Inferior parietal cortex (tissue), 1 donor: ENCODE results near the gene ZNF335.
A peak's percentile ranks its signal among the peaks of the same experiment; 100 is the strongest.
"Not testable (repeated sequence)": the region's sequence is repeated elsewhere in the genome, so short reads cannot be mapped to it uniquely, and the experiment has no call there.

Source experiments
- DNase-seq: peaks from one replicate; pipeline ENCODE4 v3.0.0-alpha.2; 2016; ENCODE audit errors: extremely low spot score

Gene ZNF335

DNA sequence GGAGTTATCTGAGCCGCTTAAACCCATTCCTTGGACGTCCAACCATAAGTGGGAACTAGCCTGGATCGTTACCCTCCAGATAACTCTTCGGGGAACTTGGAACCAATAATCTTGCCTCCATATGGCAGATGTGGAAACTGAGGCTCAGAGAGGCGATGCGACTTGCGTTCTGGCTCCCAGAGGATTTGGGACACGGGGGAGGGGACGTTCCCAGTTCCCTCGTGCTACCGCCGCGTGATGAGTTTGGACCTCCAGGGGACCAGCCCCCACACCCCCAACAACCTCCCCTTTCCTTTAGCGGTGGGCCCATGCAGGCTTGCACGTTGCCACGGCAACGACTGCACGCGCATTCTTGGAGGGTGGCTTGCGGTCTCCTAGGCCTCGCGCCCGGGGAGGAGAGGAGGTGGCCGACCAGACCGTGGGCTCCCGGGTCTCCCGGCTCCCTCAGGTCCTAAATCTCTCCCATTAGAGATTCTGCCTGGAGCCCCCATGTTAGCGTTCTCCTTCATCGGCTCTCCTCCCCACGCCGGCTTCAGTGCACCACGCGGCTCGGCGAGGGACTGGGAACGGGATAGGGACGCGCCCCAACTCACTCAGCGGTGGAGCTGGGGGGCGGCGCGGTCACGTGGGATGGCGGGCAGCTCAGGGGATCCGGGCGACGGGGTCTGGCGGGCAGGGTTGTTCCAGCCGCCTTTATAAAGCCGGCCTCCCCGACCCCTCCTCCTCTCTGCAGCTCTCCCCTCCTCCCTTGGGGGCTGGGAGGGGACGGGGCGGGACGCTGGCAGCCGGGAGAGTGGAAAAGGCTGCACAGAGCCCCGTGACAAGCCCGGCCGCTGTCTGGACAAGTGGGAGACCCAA, 60.3 kb downstream of the ZNF335 start, which contains the start of gene PLTP:
TSS of gene PLTP (minus strand) at position 670 of the 858 bp plus-strand sequence. CDS start 703 bp downstream, outside the sequence.
- no peak for DNase-seq

DNA sequence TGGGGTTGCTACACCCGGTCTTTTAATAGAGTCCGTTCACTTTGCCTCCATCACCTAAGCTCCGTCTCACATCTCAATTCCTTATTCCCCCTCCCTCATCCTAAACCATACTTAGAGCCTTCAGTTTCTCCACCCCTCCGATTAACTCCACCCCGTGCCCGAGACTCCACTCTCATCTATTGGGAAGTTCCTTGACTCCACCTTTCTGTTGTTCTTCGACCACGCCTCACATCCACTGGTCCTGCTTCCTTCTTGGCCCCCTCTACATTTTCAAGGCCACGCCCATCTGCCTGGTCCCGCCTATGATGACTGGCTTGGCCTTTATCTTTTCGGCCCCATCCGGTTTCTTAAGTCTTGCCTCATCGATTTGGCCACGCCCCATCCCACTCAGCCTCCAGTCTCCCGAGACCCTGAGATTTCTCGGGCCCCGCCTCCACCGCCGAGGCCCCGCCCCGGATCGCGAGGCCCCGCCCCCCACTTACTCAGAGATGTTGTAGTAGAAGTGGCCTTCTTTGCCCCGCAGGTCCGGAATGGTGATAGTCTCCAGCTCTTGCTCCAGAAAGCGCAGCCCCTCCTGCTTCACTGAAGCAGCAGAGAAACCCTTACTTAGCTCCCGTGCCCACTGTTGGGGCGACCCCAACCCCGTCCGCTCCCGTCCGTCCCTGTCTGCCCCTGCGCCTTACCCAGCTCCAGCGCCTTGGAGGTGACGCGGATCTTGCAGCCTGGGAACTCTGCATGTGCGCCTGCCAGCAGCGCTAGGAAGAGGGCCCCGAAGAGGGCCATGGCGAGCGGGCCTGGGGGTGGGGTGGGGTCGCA, 61.1 kb downstream of the ZNF335 start:
- peak; percentile 85 for DNase-seq

DNA sequence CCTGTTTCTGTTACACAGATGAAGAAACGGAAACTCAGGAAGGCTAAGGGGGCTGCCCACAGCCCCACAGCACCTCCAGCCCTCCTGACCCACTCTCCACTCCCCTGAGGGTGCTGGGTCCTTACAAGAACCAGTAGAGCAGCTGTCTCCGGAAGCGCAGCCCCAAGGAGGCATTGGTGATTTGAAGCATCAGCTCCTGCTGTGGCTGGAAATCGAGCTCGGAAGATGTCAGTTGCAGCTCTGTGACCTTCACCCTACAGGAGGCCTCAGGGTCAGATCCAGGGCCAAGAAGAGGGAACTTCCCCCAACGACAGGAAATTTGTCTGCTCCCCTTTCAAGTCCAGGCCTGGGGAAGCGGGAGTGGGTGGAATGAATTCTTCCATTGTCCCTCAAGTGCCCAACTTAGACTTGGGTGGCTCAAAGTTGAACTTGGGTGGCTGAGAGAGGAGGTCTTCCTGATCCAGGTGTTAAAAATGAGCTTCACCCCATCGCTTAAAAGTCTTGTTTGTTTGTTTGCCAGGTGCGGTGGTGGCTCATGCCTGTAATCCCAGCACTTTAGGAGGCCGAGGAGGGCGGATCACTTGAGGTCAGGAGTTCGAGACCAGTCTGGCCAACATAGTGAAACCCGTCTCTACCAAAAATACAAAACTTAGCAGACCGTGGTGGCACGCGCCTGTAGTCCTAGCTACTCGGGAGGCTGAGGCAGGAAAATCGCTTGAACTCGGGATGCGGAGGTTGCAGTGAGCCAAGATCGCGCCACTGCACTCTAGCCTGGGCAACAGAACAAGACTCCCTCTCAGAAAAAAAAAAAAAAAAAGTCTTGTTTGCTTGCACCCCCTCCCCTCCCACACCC, 62.0 kb downstream of the ZNF335 start:
- DNase-seq: no peak

DNA sequence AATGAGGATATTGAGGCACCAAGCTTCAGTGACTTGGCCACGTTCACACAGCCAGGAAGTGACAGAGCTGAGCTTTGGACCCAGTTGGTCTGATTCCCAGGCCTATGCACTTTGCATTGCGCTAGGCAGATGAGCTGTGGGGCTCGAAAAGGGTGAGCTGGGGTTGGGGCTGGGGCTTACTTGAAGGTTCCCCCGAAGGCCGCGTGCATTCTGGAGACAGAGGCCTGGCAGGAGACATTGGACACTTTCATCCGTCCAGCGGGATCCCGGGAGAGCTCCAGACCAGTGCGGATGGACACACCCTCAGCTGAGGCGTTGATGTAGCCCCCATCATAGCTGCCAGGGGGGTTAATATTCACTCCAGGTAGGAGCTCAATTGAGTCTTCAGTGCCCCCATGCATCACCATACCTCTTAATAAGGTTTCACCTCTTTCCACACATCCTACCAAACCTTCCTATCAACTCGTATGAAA, 62.6 kb downstream of the ZNF335 start:
- no peak for DNase-seq

DNA sequence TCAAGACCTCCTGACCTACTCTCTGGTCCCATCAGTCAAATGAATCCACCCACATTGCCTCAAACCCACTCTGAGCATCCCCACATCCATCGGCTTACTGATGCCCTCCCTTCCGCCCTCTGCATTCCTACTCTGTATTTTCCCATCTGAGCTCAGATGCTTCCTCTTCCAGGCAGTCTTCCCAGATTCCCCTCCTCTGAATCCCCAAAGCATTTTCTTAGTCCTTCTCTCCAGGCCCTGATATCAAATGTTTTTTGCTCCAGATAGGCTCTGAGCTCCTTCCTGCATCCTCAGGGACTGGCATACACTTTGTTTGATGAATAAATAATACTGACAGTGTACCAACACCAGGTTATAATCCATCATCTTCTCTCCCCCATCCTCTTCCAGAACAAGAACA, 63.9 kb downstream of the ZNF335 start:
- DNase-seq: no peak

DNA sequence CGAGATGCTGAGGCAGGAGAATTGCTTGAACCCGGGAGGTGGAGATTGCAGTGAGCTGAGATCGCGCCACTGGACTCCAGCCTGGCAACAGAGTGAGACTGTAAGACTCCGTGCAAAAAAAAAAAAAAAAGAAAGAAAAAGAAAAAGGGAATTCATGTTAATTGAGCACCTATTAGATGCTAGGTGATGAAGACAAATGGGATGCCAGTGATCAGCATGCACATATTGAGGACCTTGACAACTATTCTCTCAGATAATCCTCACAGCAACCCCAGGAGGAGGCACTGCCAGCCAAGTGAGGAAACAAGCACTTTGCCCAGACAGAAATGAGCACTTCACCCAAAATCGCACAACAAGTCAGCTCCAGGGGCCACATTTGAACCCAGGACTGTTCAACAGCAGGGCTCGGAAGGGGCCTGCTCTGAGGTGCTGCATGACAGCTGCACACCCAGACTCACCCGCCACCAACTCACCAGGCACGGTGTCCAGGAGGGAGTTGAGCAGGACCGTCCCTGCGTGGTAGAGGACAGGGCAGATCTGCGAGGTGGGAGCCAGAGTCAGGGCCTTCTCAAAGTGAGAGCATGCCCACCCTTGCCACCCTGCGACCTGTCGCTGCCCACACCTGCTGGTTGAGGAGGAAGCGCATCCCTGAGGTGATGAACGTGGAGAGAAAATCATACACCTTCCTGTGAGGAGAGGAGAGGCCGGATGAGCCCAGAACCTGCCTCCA, 64.6 kb downstream of the ZNF335 start:
- DNase-seq: no peak

DNA sequence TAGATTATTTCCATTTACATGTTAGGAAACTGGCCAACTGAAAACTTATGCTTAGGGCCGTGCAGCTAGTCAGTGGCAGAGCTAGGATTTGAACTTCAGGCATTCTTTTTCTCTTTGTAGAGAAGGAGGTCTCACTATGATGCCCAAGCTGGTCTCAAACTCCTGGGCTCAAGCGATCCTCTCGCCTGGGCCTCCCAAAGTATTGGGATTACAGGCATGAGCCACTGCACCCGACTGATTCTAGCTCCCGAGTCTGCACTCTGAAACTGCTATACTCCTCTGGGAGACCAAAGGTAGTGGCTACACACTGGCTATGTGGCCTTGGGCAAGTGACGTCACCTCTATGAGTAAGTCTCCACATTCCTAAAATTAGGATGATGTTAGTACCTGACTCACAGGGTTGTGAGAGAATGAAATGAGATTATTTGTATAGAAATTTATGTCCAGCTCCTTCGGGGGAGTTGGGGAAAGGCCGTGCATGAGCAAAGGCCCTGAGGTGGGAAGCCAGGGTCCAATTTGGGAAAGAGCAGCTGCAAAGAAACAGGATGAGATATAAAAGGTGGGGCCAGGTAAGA, 66.4 kb downstream of the ZNF335 start:
- DNase-seq: no peak

DNA sequence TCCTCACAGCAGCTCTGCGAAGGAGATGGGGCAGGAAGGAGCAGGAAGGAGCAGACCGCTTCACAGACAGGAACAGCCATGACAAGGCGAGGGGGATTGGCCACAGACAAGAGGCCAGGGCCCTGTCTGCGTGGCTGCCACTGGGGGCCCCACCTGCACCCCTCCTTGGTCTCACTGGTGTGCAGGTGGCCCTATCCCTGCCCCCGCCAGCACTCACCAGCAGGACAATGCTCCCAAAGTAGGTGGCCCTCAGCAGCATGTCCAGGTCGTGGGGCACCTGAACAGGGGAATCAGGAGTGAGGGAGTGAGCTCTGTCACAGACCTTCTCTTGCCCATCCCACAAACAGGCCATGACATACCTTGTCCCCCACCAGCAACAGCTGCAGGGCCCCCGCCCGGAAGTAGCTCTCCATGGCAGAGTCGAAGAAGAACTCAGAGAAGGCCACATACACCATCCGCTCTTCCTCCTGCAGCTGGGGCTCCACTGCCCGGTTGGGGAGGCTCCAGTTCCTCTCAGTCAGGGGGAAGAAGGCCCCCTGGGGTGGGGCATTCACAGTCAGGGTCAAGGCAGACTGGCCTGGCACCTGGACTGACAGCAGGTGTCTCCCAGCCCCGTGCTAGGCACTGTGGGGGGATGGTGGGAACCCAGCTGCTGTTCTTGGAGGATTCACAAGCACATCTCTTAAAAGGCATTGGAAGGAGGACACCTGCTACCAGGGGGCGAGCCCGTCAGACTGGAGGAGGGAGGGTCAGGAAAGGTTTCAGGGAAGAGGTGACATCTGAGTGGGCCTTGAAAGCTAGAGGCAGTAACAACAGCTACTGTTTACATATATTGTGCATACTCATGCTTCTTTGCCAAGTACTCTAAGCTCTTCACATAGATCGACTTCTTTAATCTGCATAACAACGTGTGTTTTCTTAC, 67.2 kb downstream of the ZNF335 start:
- DNase-seq: no peak

DNA sequence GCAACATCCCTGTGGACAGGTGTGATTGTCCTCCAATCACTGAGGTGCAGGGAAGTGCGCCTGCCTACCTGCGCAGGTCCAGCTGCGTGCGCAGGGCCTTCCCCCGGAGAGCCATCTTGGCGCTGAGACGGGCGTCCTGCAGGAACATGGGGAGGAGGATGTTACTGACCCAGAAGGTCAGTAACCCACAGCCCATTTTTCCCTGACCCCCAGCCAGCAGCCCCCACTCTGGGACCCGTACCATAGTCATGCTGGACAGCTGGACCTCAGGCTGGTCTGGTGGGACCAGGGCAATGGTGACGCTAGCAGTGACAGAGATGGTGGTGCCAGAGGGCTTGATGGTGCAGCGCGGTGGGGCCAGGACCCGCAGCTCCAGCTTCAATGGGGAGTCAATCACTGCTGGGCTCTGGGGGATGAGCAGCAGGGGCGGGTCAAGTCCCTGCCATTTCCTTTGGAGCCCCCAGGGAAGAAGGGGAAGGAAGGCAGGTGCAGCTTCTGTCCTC, 69.8 kb downstream of the ZNF335 start:
- DNase-seq: no peak

DNA sequence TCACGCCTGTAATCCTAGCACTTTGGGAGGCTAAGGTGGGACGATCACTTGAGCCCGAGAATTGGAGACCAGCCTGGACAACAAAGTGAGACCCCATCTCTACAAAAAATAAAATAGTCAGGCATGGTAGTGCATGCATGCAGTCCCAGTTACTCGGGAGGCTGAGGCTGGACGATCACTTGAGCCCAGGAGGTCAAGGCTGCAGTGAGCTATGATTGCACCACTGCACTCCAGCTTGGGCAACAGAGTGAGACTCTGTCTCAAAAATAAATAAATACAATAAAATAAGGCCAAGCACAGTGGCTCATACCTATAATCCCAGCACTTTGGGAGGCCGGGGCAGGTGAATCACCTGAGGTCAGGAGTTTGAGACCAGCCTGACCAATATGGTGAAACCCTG, 70.7 kb downstream of the ZNF335 start:
- DNase-seq: not testable (repeated sequence)

DNA sequence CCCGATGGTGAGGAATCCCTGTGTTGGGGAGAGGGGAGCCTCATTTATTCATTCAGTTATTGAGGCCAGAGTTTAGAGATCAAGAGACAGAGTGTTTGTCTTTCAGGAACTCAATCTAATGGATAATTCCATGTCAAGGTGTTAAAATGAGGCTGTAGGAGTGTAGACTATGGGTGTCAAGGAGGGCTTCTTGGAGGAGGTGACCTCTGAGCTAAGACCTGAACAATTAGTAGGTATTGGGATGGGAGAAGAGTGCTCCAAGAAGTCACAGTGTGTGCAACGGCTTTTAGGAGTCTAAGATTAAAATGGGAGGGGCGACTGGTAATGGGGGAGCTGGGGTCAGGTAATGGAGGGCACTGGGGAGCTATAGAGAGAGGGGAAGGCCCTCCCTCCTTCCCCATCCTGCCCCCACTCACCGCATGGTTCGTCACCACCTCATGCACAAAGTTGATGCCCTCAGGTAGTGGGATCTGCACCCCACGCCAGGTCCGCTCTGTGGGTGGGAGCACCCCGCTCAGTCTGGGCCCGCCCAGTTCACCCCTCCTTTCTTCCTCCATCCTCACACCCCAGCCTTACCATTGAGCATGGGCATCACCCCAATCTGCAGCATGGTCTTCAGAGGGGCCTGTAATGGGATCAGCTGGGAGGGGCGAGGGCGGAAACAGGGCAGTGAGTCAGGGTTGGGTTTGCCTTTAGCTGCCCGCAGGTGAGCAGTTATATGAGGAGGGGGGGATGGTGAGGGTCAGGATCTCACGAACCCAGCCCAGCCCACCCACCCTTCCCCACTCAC, 72.8 kb downstream of the ZNF335 start:
- DNase-seq: no peak
